ENCODE measurements around the gene TLL2. TPM values are rescaled to one million over a fixed set of nuclear protein-coding genes. Genes with fewer than 3 reads are reported as not detected.

Gene TLL2
- total RNA-seq, 4 donors from 2014 or later, result 0.20 to 1.1 (median 0.66) TPM

GRCh38 chr10:96400465-96400864, 113.3 kb downstream of the TLL2 start:
- WGBS, 2 donors, result 2 to 29% methylated on average over 3 of the region's 3 CpGs

GRCh38 chr10:96397902-96398301, 115.8 kb downstream of the TLL2 start:
- no peak for DNase-seq (ENCODE audit: low spot score in 2 of 2)
- H3K27me3 ChIP-seq, result peaks cover 0 to 3% of the 10 kb centered on the region in 2 donors
- H3K27ac ChIP-seq, result no peak overlapping the region
- peaks cover 0 to 19% (median 0%) of the 10 kb centered on the region in 4 donors for H3K4me1 ChIP-seq
- no peak overlapping the region for H3K4me3 ChIP-seq
- no peaks in the 10 kb centered on the region for H3K9me3 ChIP-seq
- 100% methylated on average over 1 of the region's 1 CpG for WGBS, 2 donors
- TF ChIP-seq EP300 (IDR thresholded peaks at IDR 0.05) (no peak), POLR2A (IDR thresholded peaks at IDR 0.05) (no peak), CTCF (IDR thresholded peaks at IDR 0.05) (no peak)
- no peaks in the 10 kb centered on the region for H3K36me3 ChIP-seq

More at GRCh38 chr10:96400465-96400864, 113.3 kb downstream of the TLL2 start:
- Histone ChIP-seq H3K4me3 (no peak overlapping the region), H3K36me3 (no peaks in the 10 kb centered on the region), H3K27ac (peak overlapping the region in 1 of 4 donors; percentile 36), H3K27me3 (peaks cover 0 to 3% of the 10 kb centered on the region in 2 donors), H3K9me3 (no peaks in the 10 kb centered on the region), H3K4me1 (peaks cover 0 to 19% (median 0%) of the 10 kb centered on the region in 4 donors)
- TF ChIP-seq EP300 (IDR thresholded peaks at IDR 0.05), result no peak
- no peak for TF ChIP-seq POLR2A (IDR thresholded peaks at IDR 0.05)
- TF ChIP-seq CTCF (IDR thresholded peaks at IDR 0.05), result no peak
- DNase-seq (ENCODE audit: low spot score in 2 of 2), result no peak

- Histone ChIP-seq H3K4me1 (peaks cover 0 to 14% (median 0%) of the 10 kb centered on the region in 4 donors), H3K36me3 (no peaks in the 10 kb centered on the region), H3K4me3 (no peak overlapping the region), H3K27me3 (peaks cover 0 to 3% of the 10 kb centered on the region in 2 donors), H3K27ac (no peak overlapping the region), H3K9me3 (no peaks in the 10 kb centered on the region)
- TF ChIP-seq POLR2A (IDR thresholded peaks at IDR 0.05), result no peak
- peak; percentile 75 to 90 (median 85) for TF ChIP-seq CTCF (IDR thresholded peaks at IDR 0.05)
- no peak for TF ChIP-seq EP300 (IDR thresholded peaks at IDR 0.05)
- DNase-seq (ENCODE audit: low spot score in 2 of 2), result peak; percentile 37 to 63
- 26 to 28% methylated on average over 24 of the region's 24 CpGs for WGBS, 2 donors
These were observed 117.5 kb downstream of the TLL2 start for GRCh38 chr10:96395931-96396877.

- Histone ChIP-seq H3K27ac (no peak overlapping the region), H3K27me3 (no peaks in the 10 kb centered on the region), H3K4me3 (no peak overlapping the region), H3K9me3 (no peaks in the 10 kb centered on the region), H3K36me3 (no peaks in the 10 kb centered on the region), H3K4me1 (no peaks in the 10 kb centered on the region)
- 76 to 86% methylated on average over 7 of the region's 7 CpGs for WGBS, 2 donors
- no peak for DNase-seq (ENCODE audit: low spot score in 2 of 2)
- no peak for TF ChIP-seq EP300 (IDR thresholded peaks at IDR 0.05)
- TF ChIP-seq CTCF (IDR thresholded peaks at IDR 0.05), result no peak
- no peak for TF ChIP-seq POLR2A (IDR thresholded peaks at IDR 0.05)
These were observed 123.3 kb downstream of the TLL2 start for GRCh38 chr10:96390460-96390864.

GRCh38 chr10:96389785-96390184, 123.9 kb downstream of the TLL2 start:
- Histone ChIP-seq H3K36me3 (no peaks in the 10 kb centered on the region), H3K4me3 (no peak overlapping the region), H3K9me3 (no peaks in the 10 kb centered on the region), H3K4me1 (no peaks in the 10 kb centered on the region), H3K27ac (no peak overlapping the region), H3K27me3 (no peaks in the 10 kb centered on the region)
- no peak for TF ChIP-seq POLR2A (IDR thresholded peaks at IDR 0.05)
- no peak for TF ChIP-seq CTCF (IDR thresholded peaks at IDR 0.05)
- TF ChIP-seq EP300 (IDR thresholded peaks at IDR 0.05), result no peak
- 73 to 82% methylated on average over 5 of the region's 5 CpGs for WGBS, 2 donors
- DNase-seq (ENCODE audit: low spot score in 2 of 2), result no peak

Measured in tibial nerve (tissue), 4 donors.